ENCODE results near the gene RBBP9.

Gene RBBP9

GRCh38 chr20:18477218-18477617 is 19.8 kb downstream of the RBBP9 start:
- TF ChIP-seq POLR2A (IDR thresholded peaks at IDR 0.05; ENCODE audit: extremely low read depth, insufficient read length) (no peak), CTCF (IDR thresholded peaks at IDR 0.05; ENCODE audit: low read depth, low read length) (no peak)
- DNase-seq (ENCODE audit: low read depth), result no peak
- H3K4me3 ChIP-seq (ENCODE audit: low read depth, low read length), result no peak overlapping the region

GRCh38 chr20:18466894-18467730 is 29.9 kb downstream of the RBBP9 start, which contains the start of the genes DZANK1 and POLR3F:
Gene DZANK1, minus strand, starts transcription at chr20:18467030. Its CDS starts 1,672 bp downstream, at chr20:18465358.
Gene POLR3F, plus strand, starts transcription at chr20:18467390. Its CDS starts 117 bp downstream, at chr20:18467507.
- TF ChIP-seq MAX (IDR thresholded peaks at IDR 0.05; ENCODE audit: low read depth, low read length) (0 out of 2 replicates have a peak, but pooled peaks have one; percentile 9), MYC (IDR thresholded peaks at IDR 0.05; ENCODE audit: low read depth, low read length) (0 out of 2 replicates have a peak, but pooled peaks have one; percentile 40), POLR2A (IDR thresholded peaks at IDR 0.05; ENCODE audit: extremely low read depth, insufficient read length) (peak; percentile 73), CTCF (IDR thresholded peaks at IDR 0.05; ENCODE audit: low read depth, low read length) (no peak)
- DNase-seq (ENCODE audit: low read depth), result peak; percentile 97
- H3K4me3 ChIP-seq (ENCODE audit: low read depth, low read length), result peak within 1 kb of the TSS; percentile 99

GRCh38 chr20:18466574-18466893 is 30.5 kb downstream of the RBBP9 start:
- peak overlapping the region; percentile 99 for H3K4me3 ChIP-seq (ENCODE audit: low read depth, low read length)
- no peak for TF ChIP-seq MAX (IDR thresholded peaks at IDR 0.05; ENCODE audit: low read depth, low read length)
- TF ChIP-seq POLR2A (IDR thresholded peaks at IDR 0.05; ENCODE audit: extremely low read depth, insufficient read length), result no peak
- TF ChIP-seq MYC (IDR thresholded peaks at IDR 0.05; ENCODE audit: low read depth, low read length), result no peak
- TF ChIP-seq CTCF (IDR thresholded peaks at IDR 0.05; ENCODE audit: low read depth, low read length), result no peak
- DNase-seq (ENCODE audit: low read depth), result no peak

- no peak for DNase-seq (ENCODE audit: low read depth)
- H3K4me3 ChIP-seq (ENCODE audit: low read depth, low read length), result no peak overlapping the region
- TF ChIP-seq MYC (IDR thresholded peaks at IDR 0.05; ENCODE audit: low read depth, low read length), result no peak
- TF ChIP-seq CTCF (IDR thresholded peaks at IDR 0.05; ENCODE audit: low read depth, low read length), result no peak
- TF ChIP-seq MAX (IDR thresholded peaks at IDR 0.05; ENCODE audit: low read depth, low read length), result no peak
- TF ChIP-seq POLR2A (IDR thresholded peaks at IDR 0.05; ENCODE audit: extremely low read depth, insufficient read length), result no peak
These were observed 31.4 kb downstream of the RBBP9 start for GRCh38 chr20:18465536-18466200.

- no peak for DNase-seq (ENCODE audit: low read depth)
- H3K4me3 ChIP-seq (ENCODE audit: low read depth, low read length), result no peak overlapping the region
- TF ChIP-seq POLR2A (IDR thresholded peaks at IDR 0.05; ENCODE audit: extremely low read depth, insufficient read length) (no peak), MAX (IDR thresholded peaks at IDR 0.05; ENCODE audit: low read depth, low read length) (no peak), CTCF (IDR thresholded peaks at IDR 0.05; ENCODE audit: low read depth, low read length) (no peak), MYC (IDR thresholded peaks at IDR 0.05; ENCODE audit: low read depth, low read length) (no peak)
These were observed 40.4 kb downstream of the RBBP9 start for GRCh38 chr20:18456600-18456999.

Data from NB4 (cell line).